ENCODE data around the gene ZBTB3.

DNA sequence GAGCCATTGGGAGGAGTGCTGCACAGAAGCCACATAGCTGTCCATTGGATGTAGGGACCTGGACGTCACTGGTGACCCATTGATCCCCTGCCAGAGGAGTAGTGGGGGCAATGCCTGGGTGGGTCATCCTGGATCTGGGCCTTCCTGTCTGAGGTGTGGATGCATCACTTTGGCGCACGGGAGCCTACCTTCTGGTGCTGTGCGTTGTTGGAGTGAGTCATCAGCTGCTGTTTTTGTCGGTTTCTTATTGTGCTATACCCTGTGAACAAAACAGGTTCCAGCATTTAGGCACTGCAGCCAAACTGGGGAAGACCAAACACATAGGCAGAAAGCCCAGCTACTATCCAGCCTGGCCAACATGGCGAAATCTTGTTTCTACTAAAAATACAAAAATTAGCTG lies 20.4 kb upstream of the ZBTB3 start:
- no peak for TF ChIP-seq POLR2AphosphoS5 (IDR thresholded peaks at IDR 0.05; ENCODE audit: low read depth, low read length)
- TF ChIP-seq DNMT1 (CRISPR knock-in tag; IDR thresholded peaks at IDR 0.05): no peak
- no peak for TF ChIP-seq ZNF674 (CRISPR knock-in tag; IDR thresholded peaks at IDR 0.05; ENCODE audit: low read depth)
- no peak for TF ChIP-seq MTA3 (CRISPR knock-in tag; IDR thresholded peaks at IDR 0.05)
- no peak for TF ChIP-seq TAF1 (CRISPR knock-in tag; IDR thresholded peaks at IDR 0.05)
- TF ChIP-seq, protein P1, sequence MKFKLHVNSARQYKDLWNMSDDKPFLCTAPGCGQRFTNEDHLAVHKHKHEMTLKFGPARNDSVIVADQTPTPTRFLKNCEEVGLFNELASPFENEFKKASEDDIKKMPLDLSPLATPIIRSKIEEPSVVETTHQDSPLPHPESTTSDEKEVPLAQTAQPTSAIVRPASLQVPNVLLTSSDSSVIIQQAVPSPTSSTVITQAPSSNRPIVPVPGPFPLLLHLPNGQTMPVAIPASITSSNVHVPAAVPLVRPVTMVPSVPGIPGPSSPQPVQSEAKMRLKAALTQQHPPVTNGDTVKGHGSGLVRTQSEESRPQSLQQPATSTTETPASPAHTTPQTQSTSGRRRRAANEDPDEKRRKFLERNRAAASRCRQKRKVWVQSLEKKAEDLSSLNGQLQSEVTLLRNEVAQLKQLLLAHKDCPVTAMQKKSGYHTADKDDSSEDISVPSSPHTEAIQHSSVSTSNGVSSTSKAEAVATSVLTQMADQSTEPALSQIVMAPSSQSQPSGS (CRISPR knock-in tag; IDR thresholded peaks at IDR 0.05): no peak
- no peak for TF ChIP-seq KLF11 (CRISPR knock-in tag; IDR thresholded peaks at IDR 0.05)
- TF ChIP-seq ETV6 (CRISPR knock-in tag; conservative IDR thresholded peaks at IDR 0.05): no peak
- TF ChIP-seq ATF3 (CRISPR knock-in tag; IDR thresholded peaks at IDR 0.05): no peak
- no peak for TF ChIP-seq FOXK2 (IDR thresholded peaks at IDR 0.05)
- no peak for TF ChIP-seq AGO1 (IDR thresholded peaks at IDR 0.05; ENCODE audit: low read depth, low read length, poor library complexity, severe bottlenecking)
- TF ChIP-seq, protein P2, sequence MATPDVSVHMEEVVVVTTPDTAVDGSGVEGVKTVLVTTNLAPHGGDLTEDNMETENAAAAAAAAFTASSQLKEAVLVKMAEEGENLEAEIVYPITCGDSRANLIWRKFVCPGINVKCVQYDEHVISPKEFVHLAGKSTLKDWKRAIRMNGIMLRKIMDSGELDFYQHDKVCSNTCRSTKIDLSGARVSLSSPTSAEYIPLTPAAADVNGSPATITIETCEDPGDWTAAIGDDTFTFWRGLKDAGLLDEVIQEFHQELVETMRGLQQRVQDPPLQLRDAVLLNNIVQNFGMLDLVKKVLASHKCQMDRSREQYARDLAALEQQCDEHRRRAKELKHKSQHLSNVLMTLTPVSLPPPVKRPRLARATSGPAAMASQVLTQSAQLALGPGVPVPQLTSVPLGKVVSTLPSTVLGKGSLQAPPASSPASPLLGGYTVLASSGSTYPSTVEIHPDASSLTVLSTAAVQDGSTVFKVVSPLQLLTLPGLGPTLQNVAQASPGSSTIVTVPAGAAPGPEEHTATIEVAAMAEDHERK (CRISPR knock-in tag; IDR thresholded peaks at IDR 0.05; ENCODE audit: low read depth): no peak
- TF ChIP-seq RNF2 (conservative IDR thresholded peaks at IDR 0.05; ENCODE audit: low read depth): no peak
